Measurements from ENCODE around the gene GAB2. TPM values are rescaled to one million over a fixed set of nuclear protein-coding genes. Genes with fewer than 3 reads are reported as not detected.

GAB2 gene
- total and polyA plus RNA-seq, 2 experiments from 2014 or later: 4.9 to 10.2 TPM

DNA sequence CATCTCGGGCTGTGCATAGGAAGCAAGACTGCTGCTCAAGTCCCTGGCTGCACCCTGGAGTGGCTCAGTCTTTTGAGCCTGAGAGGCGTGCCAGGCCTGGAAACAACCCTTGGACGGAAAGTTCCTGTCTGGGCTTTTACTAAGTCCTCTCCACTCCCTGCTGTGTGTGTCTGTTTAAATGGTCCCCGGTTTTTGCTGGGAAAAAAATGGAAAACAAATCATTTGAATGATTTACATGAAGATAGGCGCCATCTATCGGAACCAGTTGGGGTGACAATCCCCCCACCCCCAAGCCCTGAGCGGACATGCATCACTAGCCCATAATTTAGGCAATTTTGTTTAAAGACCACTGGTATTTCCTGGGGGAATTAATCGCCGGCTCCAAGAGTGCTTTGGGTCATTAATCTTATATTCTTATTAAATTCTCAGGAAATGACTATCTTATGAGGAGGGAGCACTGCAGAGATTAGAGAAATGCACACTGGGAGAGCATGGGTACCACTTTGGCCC, 2.7 kb upstream of the GAB2 start:
- WGBS (ENCODE audit: low lambda C conversion rate, missing lambda C conversion rate): 18% methylated on average over 9 of the region's 9 CpGs
- peak; percentile 83 for DNase-seq (ENCODE audit: low spot score)
- peaks cover 4% of the 10 kb centered on the region for H3K79me2 ChIP-seq
- H3K4me1 ChIP-seq (ENCODE audit: insufficient read depth): peaks cover 16% of the 10 kb centered on the region
- no peaks in the 10 kb centered on the region for H3K36me3 ChIP-seq (replicated peaks; ENCODE audit: insufficient read depth, low read depth)
- H3K9me2 ChIP-seq (replicated peaks; ENCODE audit: insufficient read depth): no peaks in the 10 kb centered on the region
- peak overlapping the region; percentile 46 for H3K4me2 ChIP-seq
- no peaks in the 10 kb centered on the region for H3K27me3 ChIP-seq
- H3K27ac ChIP-seq: peak overlapping the region; percentile 73
- H3K9me3 ChIP-seq (ENCODE audit: low read depth): no peaks in the 10 kb centered on the region
- TF ChIP-seq, protein P1, sequence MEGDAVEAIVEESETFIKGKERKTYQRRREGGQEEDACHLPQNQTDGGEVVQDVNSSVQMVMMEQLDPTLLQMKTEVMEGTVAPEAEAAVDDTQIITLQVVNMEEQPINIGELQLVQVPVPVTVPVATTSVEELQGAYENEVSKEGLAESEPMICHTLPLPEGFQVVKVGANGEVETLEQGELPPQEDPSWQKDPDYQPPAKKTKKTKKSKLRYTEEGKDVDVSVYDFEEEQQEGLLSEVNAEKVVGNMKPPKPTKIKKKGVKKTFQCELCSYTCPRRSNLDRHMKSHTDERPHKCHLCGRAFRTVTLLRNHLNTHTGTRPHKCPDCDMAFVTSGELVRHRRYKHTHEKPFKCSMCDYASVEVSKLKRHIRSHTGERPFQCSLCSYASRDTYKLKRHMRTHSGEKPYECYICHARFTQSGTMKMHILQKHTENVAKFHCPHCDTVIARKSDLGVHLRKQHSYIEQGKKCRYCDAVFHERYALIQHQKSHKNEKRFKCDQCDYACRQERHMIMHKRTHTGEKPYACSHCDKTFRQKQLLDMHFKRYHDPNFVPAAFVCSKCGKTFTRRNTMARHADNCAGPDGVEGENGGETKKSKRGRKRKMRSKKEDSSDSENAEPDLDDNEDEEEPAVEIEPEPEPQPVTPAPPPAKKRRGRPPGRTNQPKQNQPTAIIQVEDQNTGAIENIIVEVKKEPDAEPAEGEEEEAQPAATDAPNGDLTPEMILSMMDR (IDR thresholded peaks at IDR 0.05; ENCODE audit: poor library complexity): peak; percentile 65
- TF ChIP-seq EZH2 (IDR thresholded peaks at IDR 0.05; ENCODE audit: borderline replicate concordance): no peak
- TF ChIP-seq EZH2phosphoT487 (IDR thresholded peaks at IDR 0.05; ENCODE audit: low read depth, severe bottlenecking, unreplicated experiment): no peak
- H4K20me1 ChIP-seq (ENCODE audit: insufficient read depth, poor library complexity, severe bottlenecking): no peaks in the 10 kb centered on the region
- H2AFZ ChIP-seq: no peak overlapping the region
- H3K4me3 ChIP-seq: no peak overlapping the region

DNA sequence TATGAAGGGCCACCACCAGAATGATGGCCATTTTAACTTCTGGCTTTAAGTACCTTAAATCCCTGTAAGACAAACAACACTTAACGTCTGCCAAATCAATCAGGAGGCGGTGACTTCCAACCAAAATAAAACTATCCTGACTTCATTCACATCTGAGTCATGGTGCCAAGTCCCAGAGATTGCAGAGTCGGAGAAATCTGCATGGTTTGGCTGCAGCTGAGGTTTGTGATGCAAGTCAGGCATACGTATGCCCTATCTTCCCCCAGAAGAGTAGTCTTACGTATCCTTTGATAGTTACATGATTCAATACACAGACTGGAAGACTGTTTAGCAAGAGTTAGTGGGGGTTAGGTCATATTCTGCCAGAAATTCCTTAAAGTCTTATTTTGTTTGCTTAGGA, 1.7 kb upstream of the GAB2 start:
- Histone ChIP-seq H3K36me3 (replicated peaks; ENCODE audit: insufficient read depth, low read depth) (no peaks in the 10 kb centered on the region), H2AFZ (no peak overlapping the region), H3K4me1 (ENCODE audit: insufficient read depth) (peaks cover 16% of the 10 kb centered on the region), H3K79me2 (peaks cover 14% of the 10 kb centered on the region), H3K27ac (peak overlapping the region; percentile 88), H3K9me3 (ENCODE audit: low read depth) (no peaks in the 10 kb centered on the region), H3K27me3 (no peaks in the 10 kb centered on the region), H4K20me1 (ENCODE audit: insufficient read depth, poor library complexity, severe bottlenecking) (no peaks in the 10 kb centered on the region), H3K4me3 (no peak overlapping the region), H3K9me2 (replicated peaks; ENCODE audit: insufficient read depth) (no peaks in the 10 kb centered on the region), H3K4me2 (peak overlapping the region; percentile 96)
- WGBS (ENCODE audit: low lambda C conversion rate, missing lambda C conversion rate): 44% methylated on average over 5 of the region's 5 CpGs
- DNase-seq (ENCODE audit: low spot score): peak; percentile 68
- TF ChIP-seq EZH2phosphoT487 (IDR thresholded peaks at IDR 0.05; ENCODE audit: low read depth, severe bottlenecking, unreplicated experiment): no peak
- TF ChIP-seq EZH2 (IDR thresholded peaks at IDR 0.05; ENCODE audit: borderline replicate concordance): no peak
- TF ChIP-seq, protein P1 (IDR thresholded peaks at IDR 0.05; ENCODE audit: poor library complexity): no peak

DNA sequence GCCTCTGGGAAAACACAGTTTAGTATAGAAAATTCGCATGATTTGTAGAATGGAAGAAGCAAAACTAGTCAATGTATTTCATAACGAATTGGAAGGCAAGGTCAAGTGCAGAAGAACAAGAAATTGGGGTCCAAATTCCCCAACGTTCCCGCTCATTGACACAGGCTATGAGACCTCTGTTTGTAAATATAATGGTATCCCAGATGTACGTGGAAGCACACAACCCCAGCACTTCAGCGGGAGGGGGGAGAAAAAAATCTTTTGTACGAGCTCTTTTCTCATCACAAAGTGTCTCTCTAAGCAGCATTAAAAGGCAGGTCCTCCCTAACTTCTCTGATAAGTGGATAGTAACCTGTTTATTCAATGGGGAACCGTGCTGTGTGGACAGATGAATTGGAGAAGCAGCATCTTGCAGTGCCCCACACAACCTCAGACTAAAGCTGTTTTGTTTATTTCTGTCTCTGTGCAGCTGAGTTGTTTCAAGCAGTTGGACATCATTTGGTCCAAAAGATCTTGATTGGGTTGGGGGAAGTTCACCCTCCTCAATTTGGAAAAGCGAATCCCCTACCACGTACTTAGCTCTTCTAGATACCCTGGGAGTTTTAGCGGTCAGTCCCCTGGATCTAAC, 1.1 kb upstream of the GAB2 start:
- Histone ChIP-seq H3K4me2 (peak overlapping the region; percentile 96), H4K20me1 (ENCODE audit: insufficient read depth, poor library complexity, severe bottlenecking) (no peaks in the 10 kb centered on the region), H3K9me2 (replicated peaks; ENCODE audit: insufficient read depth) (no peaks in the 10 kb centered on the region), H3K4me3 (peak overlapping the region; percentile 77), H2AFZ (peak overlapping the region; percentile 75), H3K9me3 (ENCODE audit: low read depth) (no peaks in the 10 kb centered on the region), H3K27ac (peak overlapping the region; percentile 88), H3K27me3 (no peaks in the 10 kb centered on the region), H3K79me2 (peaks cover 20% of the 10 kb centered on the region), H3K36me3 (replicated peaks; ENCODE audit: insufficient read depth, low read depth) (no peaks in the 10 kb centered on the region), H3K4me1 (ENCODE audit: insufficient read depth) (peaks cover 16% of the 10 kb centered on the region)
- WGBS (ENCODE audit: low lambda C conversion rate, missing lambda C conversion rate): 33% methylated on average over 11 of the region's 11 CpGs
- no peak for DNase-seq (ENCODE audit: low spot score)
- TF ChIP-seq EZH2 (IDR thresholded peaks at IDR 0.05; ENCODE audit: borderline replicate concordance) (no peak), EZH2phosphoT487 (IDR thresholded peaks at IDR 0.05; ENCODE audit: low read depth, severe bottlenecking, unreplicated experiment) (no peak)
- TF ChIP-seq, protein P1 (IDR thresholded peaks at IDR 0.05; ENCODE audit: poor library complexity): no peak

Measured in hepatocyte (in vitro differentiated cells).